ENCODE results near the gene TRNP1. TPM values are rescaled to one million over a fixed set of nuclear protein-coding genes. Genes with fewer than 3 reads are reported as not detected.

TRNP1 gene
- total and polyA plus RNA-seq, 2 experiments from 2014 or later = 19.1 to 327 TPM

DNA sequence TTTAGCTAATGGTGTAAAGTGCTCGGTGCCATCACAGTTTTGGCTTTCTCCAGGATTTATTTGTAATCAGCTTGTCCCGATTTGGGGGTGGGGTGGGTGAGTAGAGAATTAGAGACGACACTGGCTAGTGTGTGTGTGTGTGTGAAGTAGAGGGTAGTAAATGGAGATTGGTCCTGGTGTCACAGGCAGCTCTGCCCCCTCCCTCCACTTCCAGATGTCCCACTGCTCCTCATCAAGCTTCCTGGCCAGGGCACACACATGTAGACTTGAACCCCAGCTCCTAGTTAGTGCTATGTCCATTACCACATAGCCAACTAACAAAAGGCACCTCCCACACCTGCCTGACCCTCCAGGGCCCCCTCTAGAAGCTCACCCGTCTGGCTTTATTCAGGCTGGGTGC is 3.2 kb downstream of the TRNP1 start:
- Histone ChIP-seq H3K9me2 (ENCODE audit: insufficient read depth) (no peaks in the 10 kb centered on the region), H3K79me2 (ENCODE audit: insufficient read depth) (peaks cover 41% of the 10 kb centered on the region), H3K9ac (peak overlapping the region; percentile 91), H3K4me2 (ENCODE audit: unreplicated experiment) (peak overlapping the region; percentile 96), H3K4me3 (peak overlapping the region; percentile 82), H2AFZ (no peak overlapping the region), H3K27me3 (replicated peaks; ENCODE audit: insufficient read depth) (no peaks in the 10 kb centered on the region), H3K4me1 (ENCODE audit: insufficient read depth) (peaks cover 67% of the 10 kb centered on the region), H3K9me3 (ENCODE audit: low read depth) (no peaks in the 10 kb centered on the region), H3F3A (ENCODE audit: insufficient read depth) (peaks cover 70% of the 10 kb centered on the region), H4K20me1 (ENCODE audit: insufficient read depth) (no peaks in the 10 kb centered on the region; the same call in 1 of the 2 replicates), H3K27ac (peak overlapping the region; percentile 91), H3K36me3 (ENCODE audit: low read depth) (peaks cover 15% of the 10 kb centered on the region)
- TF ChIP-seq EZH2phosphoT487 (IDR thresholded peaks at IDR 0.05; ENCODE audit: insufficient read depth, low read depth) (no peak), EZH2 (IDR thresholded peaks at IDR 0.05; ENCODE audit: insufficient read depth, poor library complexity, severe bottlenecking) (no peak)
- in situ Hi-C loops (cut with MboI) = no loop called here
- DNase-seq = no peak
- 68 to 75% methylated on average over 4 of the region's 4 CpGs for WGBS, 2 experiments (ENCODE audit: low coverage in 1 of 2, low lambda C conversion rate in 2 of 2, missing lambda C conversion rate in 2 of 2)

DNA sequence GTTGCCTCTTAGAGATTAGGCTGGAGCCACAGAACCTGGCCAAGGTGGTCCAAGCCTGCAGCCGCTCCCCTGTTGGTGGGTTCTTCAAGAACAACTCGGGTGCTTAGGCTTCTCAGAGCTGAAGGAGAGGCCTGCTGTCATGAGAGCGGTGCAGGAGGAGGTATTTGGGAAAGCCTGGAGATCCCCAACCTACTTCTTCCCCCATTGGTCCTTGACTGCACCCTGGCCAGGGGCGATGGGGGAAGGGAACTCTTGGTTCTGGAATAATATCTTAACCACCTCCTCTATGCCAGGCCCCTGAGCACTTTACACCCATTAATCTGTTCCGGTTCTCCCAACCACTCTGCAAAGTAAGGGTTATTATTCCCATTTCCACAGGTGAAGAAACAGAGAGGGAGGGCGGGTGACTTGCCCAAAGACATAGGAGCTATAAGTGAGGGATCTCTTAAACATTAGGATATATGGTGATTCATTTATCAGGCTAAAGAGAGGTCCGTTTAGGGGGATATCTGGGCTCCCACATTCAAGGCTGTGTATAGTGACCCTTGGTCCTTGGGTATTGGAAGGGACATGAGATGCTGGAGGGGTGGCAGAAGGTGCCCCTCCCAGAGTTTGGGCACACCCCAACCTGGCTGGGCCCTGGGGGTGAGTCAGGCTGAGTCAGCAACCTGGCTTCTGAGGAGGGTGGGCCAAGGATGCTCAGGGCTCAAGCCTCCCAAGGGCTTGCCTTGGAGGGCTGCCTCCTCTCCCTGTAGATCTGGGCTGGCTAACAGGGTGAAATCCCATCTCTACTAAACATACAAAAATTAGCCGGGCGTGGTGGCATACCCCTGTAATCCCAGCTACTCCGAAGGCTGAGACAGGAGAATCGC is 5.2 kb downstream of the TRNP1 start:
- Histone ChIP-seq H3K4me1 (ENCODE audit: insufficient read depth) (peaks cover 61% of the 10 kb centered on the region), H3K27ac (peak overlapping the region; percentile 91), H4K20me1 (ENCODE audit: insufficient read depth) (no peaks in the 10 kb centered on the region; the same call in 1 of the 2 replicates), H3K79me2 (ENCODE audit: insufficient read depth) (peaks cover 39% of the 10 kb centered on the region), H3K36me3 (ENCODE audit: low read depth) (peaks cover 15% of the 10 kb centered on the region), H3K9ac (peak overlapping the region; percentile 91), H3F3A (ENCODE audit: insufficient read depth) (peaks cover 85% of the 10 kb centered on the region), H3K4me3 (peak overlapping the region; percentile 82), H3K4me2 (ENCODE audit: unreplicated experiment) (peak overlapping the region; percentile 96), H3K27me3 (replicated peaks; ENCODE audit: insufficient read depth) (no peaks in the 10 kb centered on the region), H3K9me3 (ENCODE audit: low read depth) (no peaks in the 10 kb centered on the region), H3K9me2 (ENCODE audit: insufficient read depth) (no peaks in the 10 kb centered on the region), H2AFZ (no peak overlapping the region)
- in situ Hi-C loops (cut with MboI) = no loop called here
- DNase-seq = peak; percentile 77
- WGBS, 2 experiments (ENCODE audit: low coverage in 1 of 2, low lambda C conversion rate in 2 of 2, missing lambda C conversion rate in 2 of 2) = 66 to 73% methylated on average over 11 of the region's 11 CpGs
- TF ChIP-seq EZH2 (IDR thresholded peaks at IDR 0.05; ENCODE audit: insufficient read depth, poor library complexity, severe bottlenecking) (no peak), EZH2phosphoT487 (IDR thresholded peaks at IDR 0.05; ENCODE audit: insufficient read depth, low read depth) (no peak)

DNA sequence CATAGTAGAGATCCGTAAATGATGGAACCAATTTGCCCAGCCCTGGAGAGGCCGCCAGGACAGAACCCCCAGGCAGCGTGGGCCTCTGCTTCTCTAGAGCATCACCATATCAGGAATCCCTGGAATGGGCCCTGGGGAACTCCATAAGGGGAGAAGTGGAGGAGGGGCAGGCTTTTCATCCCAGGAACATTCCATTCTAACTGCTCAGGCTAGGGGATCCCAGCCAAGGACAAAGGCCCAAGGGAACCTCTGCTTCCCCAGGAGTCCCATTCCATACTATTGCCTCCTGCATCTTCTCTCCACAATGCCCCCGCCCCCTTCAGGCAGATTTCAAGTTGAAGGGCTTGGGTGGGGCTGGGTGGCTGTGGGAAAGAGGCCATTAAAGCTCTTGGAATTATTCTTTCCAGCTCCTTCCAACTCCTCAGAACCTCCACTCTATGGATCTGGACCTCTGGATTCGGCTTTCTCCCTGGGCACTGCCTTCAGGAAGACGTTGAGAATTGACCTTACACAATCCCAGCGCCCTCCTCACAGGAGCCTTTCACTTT is 6.0 kb downstream of the TRNP1 start:
- no peaks in the 10 kb centered on the region; the same call in 1 of the 2 replicates for H4K20me1 ChIP-seq (ENCODE audit: insufficient read depth)
- no peaks in the 10 kb centered on the region for H3K9me3 ChIP-seq (ENCODE audit: low read depth)
- peak overlapping the region; percentile 82 for H3K4me3 ChIP-seq
- WGBS, 2 experiments (ENCODE audit: low coverage in 1 of 2, low lambda C conversion rate in 2 of 2, missing lambda C conversion rate in 2 of 2) = 37 to 38% methylated on average over 7 of the region's 7 CpGs
- DNase-seq = peak; percentile 97
- peak overlapping the region; percentile 65 for H3K4me2 ChIP-seq (ENCODE audit: unreplicated experiment)
- no peaks in the 10 kb centered on the region for H3K9me2 ChIP-seq (ENCODE audit: insufficient read depth)
- peak overlapping the region; percentile 91 for H3K9ac ChIP-seq
- H3K4me1 ChIP-seq (ENCODE audit: insufficient read depth) = peaks cover 61% of the 10 kb centered on the region
- peaks cover 15% of the 10 kb centered on the region for H3K36me3 ChIP-seq (ENCODE audit: low read depth)
- H2AFZ ChIP-seq = no peak overlapping the region
- H3K27ac ChIP-seq = peak overlapping the region; percentile 91
- H3F3A ChIP-seq (ENCODE audit: insufficient read depth) = peaks cover 92% of the 10 kb centered on the region
- TF ChIP-seq EZH2phosphoT487 (IDR thresholded peaks at IDR 0.05; ENCODE audit: insufficient read depth, low read depth) (no peak), EZH2 (IDR thresholded peaks at IDR 0.05; ENCODE audit: insufficient read depth, poor library complexity, severe bottlenecking) (no peak)
- H3K79me2 ChIP-seq (ENCODE audit: insufficient read depth) = peaks cover 34% of the 10 kb centered on the region
- in situ Hi-C loops (cut with MboI) = no loop called here
- H3K27me3 ChIP-seq (replicated peaks; ENCODE audit: insufficient read depth) = no peaks in the 10 kb centered on the region

DNA sequence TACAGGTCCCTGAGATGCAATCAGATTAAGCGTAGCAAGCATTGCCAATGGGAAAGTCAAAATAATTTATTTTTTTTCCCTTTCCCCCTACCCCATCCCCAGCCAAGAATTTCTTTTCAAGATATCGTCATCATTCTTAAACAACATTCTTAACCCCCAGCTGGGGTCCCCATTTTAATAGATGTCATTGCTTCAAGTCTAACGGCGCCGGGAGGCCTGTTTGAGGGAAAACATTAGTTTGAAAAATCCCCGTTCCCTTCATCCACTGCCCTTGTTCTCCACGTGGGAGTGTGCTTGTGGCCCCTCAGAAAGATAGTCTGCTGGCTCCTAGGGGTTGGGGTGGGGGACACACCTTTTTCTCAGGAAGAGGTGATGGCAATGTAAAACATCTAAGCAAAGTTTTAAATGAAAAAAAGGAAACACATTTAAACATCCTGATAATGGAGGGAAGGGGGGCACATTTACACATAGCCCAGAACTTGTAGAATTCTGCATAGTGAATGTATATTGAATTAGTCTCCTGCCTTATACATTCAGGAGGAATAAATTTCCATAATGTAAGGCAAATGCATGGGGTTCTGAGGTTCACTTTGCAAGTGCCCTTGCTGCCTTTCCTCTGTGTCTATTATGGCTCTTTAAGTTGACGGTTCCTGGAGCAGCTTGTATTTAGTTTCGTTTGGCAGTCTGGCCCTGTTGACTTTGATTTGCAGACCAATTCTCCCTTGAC is 6.8 kb downstream of the TRNP1 start:
- no peak for TF ChIP-seq EZH2 (IDR thresholded peaks at IDR 0.05; ENCODE audit: insufficient read depth, poor library complexity, severe bottlenecking)
- TF ChIP-seq EZH2phosphoT487 (IDR thresholded peaks at IDR 0.05; ENCODE audit: insufficient read depth, low read depth) = no peak
- Histone ChIP-seq H3F3A (ENCODE audit: insufficient read depth) (peaks cover 91% of the 10 kb centered on the region), H4K20me1 (ENCODE audit: insufficient read depth) (no peaks in the 10 kb centered on the region; the same call in 1 of the 2 replicates), H3K27me3 (replicated peaks; ENCODE audit: insufficient read depth) (no peaks in the 10 kb centered on the region), H3K36me3 (ENCODE audit: low read depth) (peaks cover 15% of the 10 kb centered on the region), H3K4me3 (no peak overlapping the region), H3K27ac (peak overlapping the region; percentile 91), H3K4me1 (ENCODE audit: insufficient read depth) (peaks cover 60% of the 10 kb centered on the region), H3K79me2 (ENCODE audit: insufficient read depth) (peaks cover 27% of the 10 kb centered on the region), H3K9me3 (ENCODE audit: low read depth) (no peaks in the 10 kb centered on the region), H3K9me2 (ENCODE audit: insufficient read depth) (no peaks in the 10 kb centered on the region), H3K9ac (peak overlapping the region; percentile 57), H2AFZ (no peak overlapping the region), H3K4me2 (ENCODE audit: unreplicated experiment) (peak overlapping the region; percentile 65)
- no peak for DNase-seq
- in situ Hi-C loops (cut with MboI) = no loop called here
- 86 to 90% methylated on average over 9 of the region's 9 CpGs for WGBS, 2 experiments (ENCODE audit: low coverage in 1 of 2, low lambda C conversion rate in 2 of 2, missing lambda C conversion rate in 2 of 2)

All from GM23248 (cell line).